K562 (cell line): Measurements from ENCODE around the gene MOGAT2. TPM values are rescaled to one million over a fixed set of nuclear protein-coding genes. Genes with fewer than 3 reads are reported as not detected.

ENCODE experiments used
- ATAC-seq: fragments of 200-7000 bp; cut with Tn5 transposase; 3 replicates; pipeline ENCODE4 v1.9.1; 2020; ENCODE audit warnings: moderate library complexity
- BruUV-seq: library from RNA; stranded (reverse); fragments of 400-500 nt; replicated peaks from 2 replicates; lab custom pipeline; 2021; lab: Mats Ljungman, UMichigan
- CTCF ChIA-PET: fragments of 300-600 bp; formaldehyde crosslinking; extraction: SDS; loops from one replicate; lab custom pipeline; 2021; ENCODE audit warnings: low intra/inter-chr PET ratio; lab: Yijun Ruan, JAX
- POLR2A ChIA-PET: fragments of 300-600, 350-650 bp; sonication (Branson Sonifier 250); formaldehyde crosslinking; extraction: SDS; loops from one replicate; lab custom pipeline; 2021; ENCODE audit warnings: antibody characterized with exemption, inconsistent platforms; lab: Yijun Ruan, JAX
- DNase-seq, 4 experiments: peaks; one replicate each; pipeline versions ENCODE4 v3.0.0 to v3.0.0-alpha.2; 2011 to 2018; ENCODE audit warnings: low spot score in 3 of 4, mixed read lengths in 3 of 4; ENCODE audit errors: extremely low read depth in 1 of 4
- FAIRE-seq: peaks from 2 replicates; lab custom pipeline; 2011; peaks lifted over from hg19 to GRCh38; lab: Jason Lieb, UNC
- H2AFZ ChIP-seq: 2 replicates; pipeline ENCODE4 v1.6.0; 2011; ENCODE audit warnings: low read depth, low read length, control low read depth, inconsistent platforms
- H3K27ac ChIP-seq: fragments of 200-600 bp; 3 replicates; pipeline ENCODE4 v1.8.0; 2011; ENCODE audit warnings: low read depth, mild to moderate bottlenecking, control low read depth, inconsistent platforms, low read length, moderate library complexity, mixed read lengths; ENCODE audit errors: extremely low read depth
- H3K27me3 ChIP-seq, 2 experiments: fragments of 300-600 bp in 1 of 2; 2 replicates in 1 of 2; 3 replicates in 1 of 2; pipeline versions ENCODE4 v1.6.0 to v1.8.0; 2011; ENCODE audit warnings: inconsistent platforms in 2 of 2, low read length in 2 of 2, mild to moderate bottlenecking in 1 of 2, mixed read lengths in 1 of 2, moderate library complexity in 1 of 2; ENCODE audit not compliant: control insufficient read depth in 2 of 2, insufficient read depth in 2 of 2
- H3K36me3 ChIP-seq: fragments of 300-600 bp; 3 replicates; pipeline ENCODE4 v1.8.0; 2011; ENCODE audit warnings: mild to moderate bottlenecking, low read length, inconsistent platforms; ENCODE audit not compliant: control insufficient read depth, insufficient read depth
- H3K4me1 ChIP-seq, 2 experiments: fragments of 200-600 bp in 1 of 2; replicated peaks in 1 of 2; 2 replicates in 1 of 2; 3 replicates in 1 of 2; pipeline versions ENCODE4 v1.5.1 to v1.8.0; 2011; ENCODE audit warnings: inconsistent platforms in 2 of 2, low read length in 2 of 2, mild to moderate bottlenecking in 1 of 2, mixed read lengths in 1 of 2, moderate library complexity in 1 of 2; ENCODE audit not compliant: control insufficient read depth in 2 of 2, insufficient read depth in 2 of 2
- H3K4me2 ChIP-seq: 2 replicates; pipeline ENCODE4 v1.6.1; 2011; ENCODE audit warnings: low read length, control low read depth, inconsistent platforms, mixed read lengths; ENCODE audit not compliant: insufficient read depth
- H3K4me3 ChIP-seq: fragments of 200-600 bp; sonication (generic), shearing (Covaris generic); 2 replicates; pipeline ENCODE4 v1.5.1; 2016; ENCODE audit warnings: control low read depth, inconsistent platforms
- H3K79me2 ChIP-seq: fragments of 200-600 bp; 3 replicates; pipeline ENCODE4 v1.8.0; 2011; ENCODE audit warnings: low read length, inconsistent platforms; ENCODE audit not compliant: control insufficient read depth, insufficient read depth
- H3K9ac ChIP-seq, 2 experiments: 2 replicates each; pipeline versions ENCODE4 v1.6.0 to v1.6.1; 2011; ENCODE audit warnings: low read depth in 2 of 2, low read length in 2 of 2, control low read depth in 1 of 2, inconsistent platforms in 1 of 2, mild to moderate bottlenecking in 1 of 2, mixed read lengths in 1 of 2; ENCODE audit not compliant: insufficient read depth in 1 of 2
- H3K9me1 ChIP-seq: one replicate; pipeline ENCODE4 v1.6.0; 2011; ENCODE audit warnings: inconsistent platforms, mild to moderate bottlenecking, low read length, moderate library complexity; ENCODE audit not compliant: control insufficient read depth, insufficient read depth
- H3K9me3 ChIP-seq: replicated peaks from 2 replicates; pipeline ENCODE4 v1.5.1; 2011; ENCODE audit warnings: low read depth, low read length, inconsistent platforms; ENCODE audit not compliant: control insufficient read depth, insufficient read depth
- H4K20me1 ChIP-seq: replicated peaks from 2 replicates; pipeline ENCODE4 v1.6.1; 2011; ENCODE audit warnings: low read length, inconsistent platforms, mixed read lengths; ENCODE audit not compliant: control insufficient read depth, insufficient read depth
- BHLHE40 ChIP-seq: IDR thresholded peaks from 2 replicates; pipeline ENCODE4 v1.6.1; 2011; ENCODE audit warnings: low read length, improper control_type of control experiment
- CEBPB ChIP-seq: fragments of 450-650 bp; IDR thresholded peaks from 2 replicates; pipeline ENCODE4 v1.6.1; 2016; ENCODE audit warnings: missing genetic modification characterization, missing compliant biosample characterization
- RBBP5 ChIP-seq: fragments of 200-600 bp; sonication (generic); IDR thresholded peaks from 2 replicates; pipeline ENCODE4 v1.6.1; 2012; ENCODE audit warnings: borderline replicate concordance, mild to moderate bottlenecking, low read length, control low read depth, inconsistent platforms; ENCODE audit not compliant: insufficient read depth, poor library complexity, severe bottlenecking
- WGBS: fragments of 100-300 bp; shearing (Covaris generic); methylation state at CpG from one replicate; pipeline ENCODE4 v1.1.6; 2016; ENCODE audit warnings: low coverage, mixed read lengths; ENCODE audit not compliant: insufficient coverage; ENCODE audit errors: missing lambda C conversion rate; 5-methylcytosine and 5-hydroxymethylcytosine counted together
- in situ Hi-C: fragments of 300-500 bp; cut with MboI; formaldehyde crosslinking; loops from 4 replicates; pipeline ENCODE4 v1.15.0; 2018; ENCODE audit warnings: inconsistent platforms, mixed read lengths
- intact Hi-C: fragments of 100-400 bp; cut with micrococcal nuclease; formaldehyde crosslinking; loops from 2 replicates; pipeline ENCODE4 v1.14.2; 2022
- polyA plus RNA-seq, 8 experiments: library from polyadenylated mRNA; depleted of rRNA in 4 of 8; stranded (reverse) in 5 of 8; unstranded in 3 of 8; fragments of >200 nt; fragmentation: Nextera tagmentation in 2 of 8; fragmentation: Illumina TruSeq in 1 of 8; extraction: Ambion mirVana in 2 of 8; extraction: Trizol in 1 of 8; gene quantifications; 2 replicates each; pipeline versions ENCODE4 v1.2.1 to v1.2.3, GENCODE V29; 2011 to 2014; ENCODE audit warnings: inconsistent platforms in 1 of 8, missing spikeins in 1 of 8
- total RNA-seq, 7 experiments: library from RNA; depleted of rRNA in 6 of 7; stranded (reverse); fragments of >200 nt in 6 of 7; fragmentation: Illumina TruSeq in 2 of 7; extraction: Trizol in 2 of 7; gene quantifications; 2 replicates each; pipeline versions ENCODE4 v1.2.1 to v1.2.3, GENCODE V29; 2011 to 2021; ENCODE audit warnings: low replicate concordance in 1 of 7

MOGAT2 gene
- total and polyA plus RNA-seq, 9 of the 15 experiments (the other 6 are each of a cell fraction or from before 2014, with no cell fraction given): 0.09 TPM; not detected in 7

GRCh38 chr11:75771646-75772410 is 54.2 kb downstream of the MOGAT2 start:
- POLR2A ChIA-PET: interaction anchor here (0.6 kb wide), 1 partner anchor 402 kb away, joined by 3 read pairs; no protein-coding TSS in a partner anchor
- in situ Hi-C loops: no loop called here
- WGBS: 22% methylated on average over 6 of the region's 6 CpGs
- H3K9me1 ChIP-seq: no peaks in the 10 kb centered on the region
- peak overlapping the region in 1 of 2 experiments; percentile 6; a peak in 1 of 4 replicates for H3K9ac ChIP-seq
- CTCF ChIA-PET: no interaction called here
- FAIRE-seq (no peak), DNase-seq (no peak), ATAC-seq (no peak)
- H3K27ac ChIP-seq: no peak overlapping the region
- H2AFZ ChIP-seq: no peak overlapping the region
- TF ChIP-seq CEBPB (tag): 0 out of 2 replicates have a peak, but pooled peaks have one; percentile 16
- TF ChIP-seq BHLHE40: no peak
- TF ChIP-seq RBBP5: no peak
- no TSS peak for BruUV-seq
- H3K79me2 ChIP-seq: no peaks in the 10 kb centered on the region
- no peaks in the 10 kb centered on the region for H3K36me3 ChIP-seq
- no peaks in the 10 kb centered on the region for H4K20me1 ChIP-seq
- intact Hi-C loops: no loop called here
- peaks cover 7 to 10% of the 10 kb centered on the region in 2 experiments; a peak in 4 of 5 replicates for H3K27me3 ChIP-seq
- H3K4me2 ChIP-seq: no peak overlapping the region
- no peaks in the 10 kb centered on the region for H3K9me3 ChIP-seq
- H3K4me1 ChIP-seq: peaks cover 27 to 33% of the 10 kb centered on the region in 2 experiments
- no peak overlapping the region for H3K4me3 ChIP-seq
